Hepatocyte (in vitro differentiated cells): ENCODE data around the gene CIAPIN1. TPM values are rescaled to one million over a fixed set of nuclear protein-coding genes. Genes with fewer than 3 reads are reported as not detected.

Experiments used
- DNase-seq: peaks from one replicate; pipeline ENCODE4 v3.0.0-alpha.2; 2016; ENCODE audit warnings: low spot score
- H2AFZ ChIP-seq: fragments of 200-600 bp; sonication (generic); 2 replicates; pipeline ENCODE4 v1.6.0; 2016; ENCODE audit warnings: antibody characterized with exemption, mild to moderate bottlenecking
- H3K27ac ChIP-seq: fragments of 200-600 bp; sonication (generic); 2 replicates; pipeline ENCODE4 v1.5.1; 2016; ENCODE audit warnings: mild to moderate bottlenecking
- H3K27me3 ChIP-seq: fragments of 200-600 bp; sonication (generic); 2 replicates; pipeline ENCODE4 v1.6.1; 2016
- H3K36me3 ChIP-seq: fragments of 200-600 bp; sonication (generic); replicated peaks from 2 replicates; pipeline ENCODE4 v1.5.1; 2016; ENCODE audit warnings: low read depth; ENCODE audit not compliant: insufficient read depth
- H3K4me1 ChIP-seq: fragments of 200-600 bp; sonication (generic); 2 replicates; pipeline ENCODE4 v1.5.1; 2016; ENCODE audit warnings: mild to moderate bottlenecking, moderate library complexity; ENCODE audit not compliant: insufficient read depth
- H3K4me2 ChIP-seq: fragments of 200-600 bp; sonication (generic); 2 replicates; pipeline ENCODE4 v1.6.0; 2016
- H3K4me3 ChIP-seq: fragments of 200-600 bp; sonication (generic); 2 replicates; pipeline ENCODE4 v1.5.1; 2016; ENCODE audit warnings: mild to moderate bottlenecking
- H3K79me2 ChIP-seq: fragments of 200-600 bp; sonication (generic); 2 replicates; pipeline ENCODE4 v1.6.0; 2017; ENCODE audit warnings: mild to moderate bottlenecking
- H3K9me2 ChIP-seq: fragments of 200-600 bp; sonication (generic); replicated peaks from 2 replicates; pipeline ENCODE4 v1.6.0; 2017; ENCODE audit warnings: mild to moderate bottlenecking; ENCODE audit not compliant: insufficient read depth
- H3K9me3 ChIP-seq: fragments of 200-600 bp; sonication (generic); 2 replicates; pipeline ENCODE4 v1.5.1; 2016; ENCODE audit warnings: low read depth, mild to moderate bottlenecking
- H4K20me1 ChIP-seq: fragments of 200-600 bp; sonication (generic); 2 replicates; pipeline ENCODE4 v1.6.0; 2016; ENCODE audit warnings: mild to moderate bottlenecking; ENCODE audit not compliant: insufficient read depth, poor library complexity, severe bottlenecking
- CTCF ChIP-seq: fragments of 200-600 bp; sonication (generic); IDR thresholded peaks from 2 replicates; pipeline ENCODE4 v1.5.1; 2016; ENCODE audit warnings: antibody characterized with exemption, mild to moderate bottlenecking; ENCODE audit not compliant: poor library complexity
- EZH2 ChIP-seq: fragments of 200-600 bp; sonication (generic); IDR thresholded peaks from 2 replicates; pipeline ENCODE4 v1.6.1; 2016; ENCODE audit warnings: antibody characterized with exemption, mild to moderate bottlenecking, borderline replicate concordance
- EZH2phosphoT487 ChIP-seq: fragments of 200-600 bp; sonication (generic); IDR thresholded peaks from one replicate; pipeline ENCODE4 v1.6.1; 2018; ENCODE audit warnings: antibody characterized with exemption, mild to moderate bottlenecking, low read depth, moderate library complexity; ENCODE audit not compliant: unreplicated experiment, severe bottlenecking
- WGBS: methylation state at CpG from one replicate; pipeline ENCODE4 v1.1.6; 2016; ENCODE audit warnings: low lambda C conversion rate; ENCODE audit errors: missing lambda C conversion rate; 5-methylcytosine and 5-hydroxymethylcytosine counted together
- polyA plus RNA-seq: library from polyadenylated mRNA; unstranded; fragments of >200 nt; fragmentation: Nextera tagmentation; extraction: Ambion mirVana; gene quantifications from 2 replicates; pipeline ENCODE4 v1.2.1, GENCODE V29; 2016
- total RNA-seq: library from RNA; depleted of rRNA; stranded (reverse); fragments of >200 nt; gene quantifications from 2 replicates; pipeline ENCODE4 v1.2.3, GENCODE V29; 2014

CIAPIN1 gene
- total and polyA plus RNA-seq, 2 experiments from 2014 or later: 54.2 to 56.1 TPM

- Histone ChIP-seq H3K36me3 (no peaks in the 10 kb centered on the region), H2AFZ (no peak overlapping the region), H3K27me3 (no peaks in the 10 kb centered on the region), H3K27ac (no peak overlapping the region), H3K4me2 (no peak overlapping the region), H3K4me1 (no peaks in the 10 kb centered on the region), H3K4me3 (no peak overlapping the region), H3K9me2 (no peaks in the 10 kb centered on the region), H3K9me3 (no peaks in the 10 kb centered on the region), H3K79me2 (no peaks in the 10 kb centered on the region), H4K20me1 (no peaks in the 10 kb centered on the region)
- DNase-seq: no peak
- WGBS: 88% methylated on average over 2 of the region's 2 CpGs
- TF ChIP-seq EZH2phosphoT487 (no peak), EZH2 (no peak), CTCF (no peak)
Observed at GRCh38 chr16:57406881-57407280, 40.3 kb downstream of the CIAPIN1 start.

DNA sequence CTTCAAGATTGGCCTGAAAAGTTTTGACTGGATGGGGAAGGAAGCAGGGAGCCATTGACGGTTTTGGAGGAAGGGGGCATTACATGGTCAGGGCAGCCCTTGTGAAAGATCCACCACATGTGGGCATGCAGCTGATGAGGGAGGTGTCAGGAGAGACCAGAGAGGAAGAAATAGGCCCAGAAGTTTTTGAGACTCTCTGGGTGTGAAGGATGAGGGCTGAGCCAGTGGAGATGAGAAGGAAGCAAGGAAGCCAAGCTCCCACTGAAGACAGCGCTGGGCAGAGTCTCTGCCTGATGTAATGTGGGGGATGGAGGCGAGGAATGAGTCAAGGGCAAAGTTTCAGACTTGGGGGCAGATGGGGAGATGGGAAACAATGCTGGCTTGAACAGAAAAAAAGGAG, 42.1 kb downstream of the CIAPIN1 start:
- 89% methylated on average over 3 of the region's 3 CpGs for WGBS
- Histone ChIP-seq H3K79me2 (no peaks in the 10 kb centered on the region), H3K36me3 (no peaks in the 10 kb centered on the region), H2AFZ (no peak overlapping the region), H3K9me3 (no peaks in the 10 kb centered on the region), H3K4me1 (no peaks in the 10 kb centered on the region), H3K9me2 (no peaks in the 10 kb centered on the region), H3K4me3 (no peak overlapping the region), H4K20me1 (no peaks in the 10 kb centered on the region), H3K27ac (no peak overlapping the region), H3K4me2 (no peak overlapping the region), H3K27me3 (no peaks in the 10 kb centered on the region)
- TF ChIP-seq EZH2phosphoT487 (no peak), EZH2 (no peak), CTCF (no peak)
- no peak for DNase-seq

DNA sequence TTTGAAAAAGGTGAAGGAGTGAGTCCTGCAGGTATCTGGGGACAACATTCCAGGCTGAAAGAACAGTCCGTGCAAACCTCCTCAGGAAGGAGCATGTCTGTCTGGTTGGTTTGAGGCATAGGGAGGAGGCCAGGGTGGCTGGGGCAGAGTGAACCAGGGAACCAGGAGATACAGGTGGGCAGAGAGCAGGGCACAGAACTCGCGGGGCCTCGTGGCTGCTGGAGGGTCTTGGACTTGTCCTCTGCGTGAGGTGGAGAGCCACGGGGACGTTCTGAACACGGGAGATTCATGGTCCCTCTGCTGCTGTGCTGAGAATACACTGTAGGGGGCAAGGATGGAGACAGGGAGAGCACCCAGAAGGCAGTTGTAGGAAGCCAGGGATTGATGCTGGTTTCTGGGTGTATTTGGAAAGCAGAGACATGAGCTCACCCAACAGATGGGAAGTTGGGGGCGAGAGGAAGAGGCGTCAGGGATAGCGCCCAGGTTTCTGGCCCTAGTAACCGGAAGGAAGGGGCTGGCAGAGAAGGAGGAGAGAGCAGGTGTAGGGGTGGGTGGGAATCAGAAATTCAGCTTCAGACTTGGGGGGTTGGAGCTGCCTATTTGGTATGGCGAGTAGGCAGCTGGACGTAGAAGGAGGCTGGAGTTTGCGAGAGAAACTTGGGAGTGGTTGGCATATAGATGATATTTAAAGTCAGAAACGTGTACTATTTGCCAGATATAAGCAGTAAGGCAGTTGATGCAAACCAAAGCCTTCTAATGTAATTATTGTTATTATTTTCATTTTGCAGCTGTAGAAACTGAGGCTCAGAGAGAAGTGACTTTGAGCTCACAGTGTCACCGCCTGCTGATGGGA, 43.0 kb downstream of the CIAPIN1 start, which contains the start of gene CCL17:
Gene CCL17, plus strand, starts transcription at position 803 of the 853 bp plus-strand sequence. CDS start 9,166 bp downstream, outside the sequence.
- Histone ChIP-seq H2AFZ (no peak within 1 kb of the TSS), H3K4me3 (no peak within 1 kb of the TSS), H3K36me3 (no peaks in the 10 kb centered on the region), H3K9me3 (no peaks in the 10 kb centered on the region), H3K27me3 (no peaks in the 10 kb centered on the region), H3K4me1 (no peaks in the 10 kb centered on the region), H3K4me2 (no peak within 1 kb of the TSS), H4K20me1 (no peaks in the 10 kb centered on the region), H3K9me2 (no peaks in the 10 kb centered on the region), H3K79me2 (no peaks in the 10 kb centered on the region), H3K27ac (no peak within 1 kb of the TSS)
- no peak for TF ChIP-seq EZH2phosphoT487
- no peak for TF ChIP-seq CTCF
- no peak for TF ChIP-seq EZH2
- 85% methylated on average over 17 of the region's 17 CpGs for WGBS
- no peak for DNase-seq
